Vagina (tissue), 2 donors: ENCODE results near the gene SMOC2.

Experiments
- POLR2A ChIP-seq, 2 donors: fragments of 450-650 bp; IDR thresholded peaks; one replicate each; pipeline ENCODE4 v1.6.1; 2017; ENCODE audit warnings: antibody characterized with exemption in 2 of 2, mild to moderate bottlenecking in 2 of 2, moderate library complexity in 2 of 2
- TF ChIP-seq, protein P1 (sequence below), 3 experiments: fragments of 450-650 bp in 2 of 3; fragments of 200-600 bp in 1 of 3; sonication (generic) in 1 of 3; IDR thresholded peaks; one replicate each; pipeline ENCODE4 v1.5.1; 2017 to 2019; ENCODE audit warnings: antibody characterized with exemption in 3 of 3, mild to moderate bottlenecking in 2 of 3, moderate library complexity in 2 of 3

DNA sequence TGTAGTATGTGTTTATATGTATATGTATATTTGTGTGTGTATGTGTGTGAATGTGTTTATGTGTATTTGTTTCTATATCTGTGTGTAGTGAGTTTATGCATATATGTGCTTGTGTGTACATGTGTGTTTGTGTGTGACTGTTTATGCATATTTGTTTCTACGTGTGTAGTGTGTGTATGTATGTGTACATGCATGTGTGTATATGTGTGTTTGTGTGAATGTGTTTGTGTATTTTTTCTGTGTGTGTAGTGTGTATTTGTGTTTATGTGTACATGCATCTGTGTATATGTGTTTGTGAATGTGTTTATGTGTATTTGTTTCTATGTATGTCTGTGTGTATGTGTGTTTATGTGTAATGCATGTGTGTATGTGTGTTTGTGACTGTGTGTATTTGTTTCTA is 12.1 kb upstream of the SMOC2 start:
- TF ChIP-seq, protein P1, sequence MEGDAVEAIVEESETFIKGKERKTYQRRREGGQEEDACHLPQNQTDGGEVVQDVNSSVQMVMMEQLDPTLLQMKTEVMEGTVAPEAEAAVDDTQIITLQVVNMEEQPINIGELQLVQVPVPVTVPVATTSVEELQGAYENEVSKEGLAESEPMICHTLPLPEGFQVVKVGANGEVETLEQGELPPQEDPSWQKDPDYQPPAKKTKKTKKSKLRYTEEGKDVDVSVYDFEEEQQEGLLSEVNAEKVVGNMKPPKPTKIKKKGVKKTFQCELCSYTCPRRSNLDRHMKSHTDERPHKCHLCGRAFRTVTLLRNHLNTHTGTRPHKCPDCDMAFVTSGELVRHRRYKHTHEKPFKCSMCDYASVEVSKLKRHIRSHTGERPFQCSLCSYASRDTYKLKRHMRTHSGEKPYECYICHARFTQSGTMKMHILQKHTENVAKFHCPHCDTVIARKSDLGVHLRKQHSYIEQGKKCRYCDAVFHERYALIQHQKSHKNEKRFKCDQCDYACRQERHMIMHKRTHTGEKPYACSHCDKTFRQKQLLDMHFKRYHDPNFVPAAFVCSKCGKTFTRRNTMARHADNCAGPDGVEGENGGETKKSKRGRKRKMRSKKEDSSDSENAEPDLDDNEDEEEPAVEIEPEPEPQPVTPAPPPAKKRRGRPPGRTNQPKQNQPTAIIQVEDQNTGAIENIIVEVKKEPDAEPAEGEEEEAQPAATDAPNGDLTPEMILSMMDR (IDR thresholded peaks at IDR 0.05): no peak
- no peak for TF ChIP-seq POLR2A (IDR thresholded peaks at IDR 0.05)
